Testis (tissue), 3 donors: ENCODE data around the gene FAM131A. TPM values are rescaled to one million over a fixed set of nuclear protein-coding genes. Genes with fewer than 3 reads are reported as not detected.
"Not testable (repeated sequence)": the region's sequence is repeated elsewhere in the genome, so short reads cannot be mapped to it uniquely, and the experiment has no call there.

ENCODE experiments used
- DNase-seq: peaks from one replicate; pipeline ENCODE4 v3.0.0-alpha.2; 2019
- H3K27ac ChIP-seq, 2 donors: fragments of 200-600 bp; sonication (generic); one replicate each; pipeline ENCODE4 v1.5.1; 2019
- H3K27me3 ChIP-seq: fragments of 200-600 bp; sonication (generic); one replicate; pipeline ENCODE4 v1.5.1; 2019
- H3K36me3 ChIP-seq: fragments of 200-600 bp; sonication (generic); one replicate; pipeline ENCODE4 v1.5.1; 2017; ENCODE audit warnings: low read depth; ENCODE audit errors: missing control alignments
- H3K4me1 ChIP-seq: fragments of 200-600 bp; sonication (generic); one replicate; pipeline ENCODE4 v1.5.1; 2019
- H3K4me3 ChIP-seq, 2 donors: fragments of 200-600 bp; sonication (generic); one replicate each; pipeline ENCODE4 v1.5.1; 2017 to 2019
- H3K9me3 ChIP-seq: fragments of 200-600 bp; sonication (generic); one replicate; pipeline ENCODE4 v1.5.1; 2017
- POLR2A ChIP-seq: fragments of 450-650 bp; IDR thresholded peaks from one replicate; pipeline ENCODE4 v1.6.1; 2017; ENCODE audit warnings: antibody characterized with exemption, mild to moderate bottlenecking, moderate library complexity
- WGBS, 2 donors: methylation state at CpG; one replicate each; pipeline ENCODE4 v1.1.5; 2018; 5-methylcytosine and 5-hydroxymethylcytosine counted together
- intact Hi-C: fragments of 100-400 bp; cut with DNase I; formaldehyde crosslinking; loops from one replicate; pipeline ENCODE4 v1.15.1; 2023; ENCODE audit warnings: low total_unique reads
- polyA plus RNA-seq: library from polyadenylated mRNA; stranded (reverse); fragments of 350-450 nt; fragmentation: Illumina TruSeq; extraction: RNeasy Lipid Tissue Mini Kit (QIAGEN cat#74804); gene quantifications from one replicate; pipeline ENCODE4 v1.2.3, GENCODE V29; 2014; ENCODE audit warnings: low read depth, low replicate concordance; ENCODE audit not compliant: insufficient read depth
- total RNA-seq, 2 donors: library from RNA; depleted of rRNA; stranded (reverse); fragments of >200 nt; gene quantifications; one replicate each; pipeline ENCODE4 v1.2.3, GENCODE V29; 2016
- TF ChIP-seq, protein P1 (sequence below), 3 experiments: fragments of 450-650 bp in 2 of 3; fragments of 200-600 bp in 1 of 3; sonication (generic) in 1 of 3; IDR thresholded peaks; one replicate each; pipeline ENCODE4 v1.5.1; 2016 to 2019; ENCODE audit warnings: antibody characterized with exemption in 3 of 3, mild to moderate bottlenecking in 2 of 3, moderate library complexity in 1 of 3

FAM131A gene
- total and polyA plus RNA-seq, 3 donors from 2014 or later, result 28.1 to 77.2 (median 75.9) TPM

DNA sequence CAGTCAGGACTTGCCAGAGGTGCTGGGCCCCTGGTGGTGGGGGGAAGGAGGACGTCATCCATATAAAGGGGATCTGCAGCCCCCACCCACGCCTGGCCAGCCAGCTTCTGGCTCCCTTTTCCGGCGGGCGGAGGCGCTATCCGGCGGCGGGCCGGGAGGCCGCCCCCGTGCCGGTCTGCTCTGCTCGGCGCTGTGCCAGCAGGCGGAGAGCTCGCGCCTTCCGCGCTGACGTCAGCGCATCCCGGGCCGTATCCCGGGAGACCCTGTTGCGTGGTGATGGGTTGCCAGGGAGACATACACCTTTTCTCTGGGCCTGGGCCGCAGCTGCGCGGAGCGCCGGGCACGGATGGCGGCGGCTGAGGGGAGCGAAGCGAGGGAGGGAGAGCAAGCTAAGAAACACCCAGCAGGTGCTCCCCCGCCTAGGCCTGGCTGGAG, 1.1 kb downstream of the FAM131A start:
- intact Hi-C loops, result no loop called here
- no peaks in the 10 kb centered on the region for H3K36me3 ChIP-seq
- peak; percentile 86 for DNase-seq
- peak overlapping the region; percentile 96 to 98 for H3K27ac ChIP-seq
- no peaks in the 10 kb centered on the region for H3K27me3 ChIP-seq
- peaks cover 37% of the 10 kb centered on the region for H3K4me1 ChIP-seq
- no peaks in the 10 kb centered on the region for H3K9me3 ChIP-seq
- WGBS, 2 donors, result 0 to 15% methylated on average over 2 to 36 of the region's 37 CpGs
- H3K4me3 ChIP-seq, result peak overlapping the region; percentile 16 to 47
- TF ChIP-seq POLR2A, result no peak
- TF ChIP-seq, protein P1, sequence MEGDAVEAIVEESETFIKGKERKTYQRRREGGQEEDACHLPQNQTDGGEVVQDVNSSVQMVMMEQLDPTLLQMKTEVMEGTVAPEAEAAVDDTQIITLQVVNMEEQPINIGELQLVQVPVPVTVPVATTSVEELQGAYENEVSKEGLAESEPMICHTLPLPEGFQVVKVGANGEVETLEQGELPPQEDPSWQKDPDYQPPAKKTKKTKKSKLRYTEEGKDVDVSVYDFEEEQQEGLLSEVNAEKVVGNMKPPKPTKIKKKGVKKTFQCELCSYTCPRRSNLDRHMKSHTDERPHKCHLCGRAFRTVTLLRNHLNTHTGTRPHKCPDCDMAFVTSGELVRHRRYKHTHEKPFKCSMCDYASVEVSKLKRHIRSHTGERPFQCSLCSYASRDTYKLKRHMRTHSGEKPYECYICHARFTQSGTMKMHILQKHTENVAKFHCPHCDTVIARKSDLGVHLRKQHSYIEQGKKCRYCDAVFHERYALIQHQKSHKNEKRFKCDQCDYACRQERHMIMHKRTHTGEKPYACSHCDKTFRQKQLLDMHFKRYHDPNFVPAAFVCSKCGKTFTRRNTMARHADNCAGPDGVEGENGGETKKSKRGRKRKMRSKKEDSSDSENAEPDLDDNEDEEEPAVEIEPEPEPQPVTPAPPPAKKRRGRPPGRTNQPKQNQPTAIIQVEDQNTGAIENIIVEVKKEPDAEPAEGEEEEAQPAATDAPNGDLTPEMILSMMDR (IDR thresholded peaks at IDR 0.05), result peak in 2 of 3 experiments; percentile 16 to 18

DNA sequence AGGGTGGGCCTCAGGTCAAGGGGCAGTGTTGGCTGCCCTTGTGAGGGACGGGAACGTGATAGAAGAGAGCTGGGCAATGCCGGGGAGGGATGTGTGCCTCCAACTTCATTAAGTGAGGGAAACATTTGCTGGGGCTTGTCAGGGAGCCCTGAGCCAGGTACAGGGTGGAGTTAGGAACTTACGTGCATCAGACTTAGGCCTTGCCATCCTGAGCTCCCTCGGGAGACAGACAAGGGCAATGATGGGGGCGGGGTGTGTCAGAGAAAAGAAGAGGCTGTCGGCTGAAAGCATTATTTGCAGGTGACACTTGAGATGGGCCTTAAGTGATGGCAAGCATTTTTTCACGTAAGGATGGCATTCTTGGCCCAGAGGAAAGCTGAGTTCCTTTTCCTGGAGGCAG, 1.6 kb downstream of the FAM131A start:
- DNase-seq, result no peak
- TF ChIP-seq POLR2A, result no peak
- TF ChIP-seq, protein P1 (IDR thresholded peaks at IDR 0.05), result no peak
- intact Hi-C loops, result no loop called here
- H3K36me3 ChIP-seq, result no peaks in the 10 kb centered on the region
- 38 to 50% methylated on average over 8 of the region's 8 CpGs for whole genome bisulfite sequencing, 2 donors
- H3K4me1 ChIP-seq, result peaks cover 38% of the 10 kb centered on the region
- no peaks in the 10 kb centered on the region for H3K9me3 ChIP-seq
- no peaks in the 10 kb centered on the region for H3K27me3 ChIP-seq
- peak overlapping the region; percentile 96 to 98 for H3K27ac ChIP-seq
- H3K4me3 ChIP-seq, result peak overlapping the region; percentile 16 to 47

DNA sequence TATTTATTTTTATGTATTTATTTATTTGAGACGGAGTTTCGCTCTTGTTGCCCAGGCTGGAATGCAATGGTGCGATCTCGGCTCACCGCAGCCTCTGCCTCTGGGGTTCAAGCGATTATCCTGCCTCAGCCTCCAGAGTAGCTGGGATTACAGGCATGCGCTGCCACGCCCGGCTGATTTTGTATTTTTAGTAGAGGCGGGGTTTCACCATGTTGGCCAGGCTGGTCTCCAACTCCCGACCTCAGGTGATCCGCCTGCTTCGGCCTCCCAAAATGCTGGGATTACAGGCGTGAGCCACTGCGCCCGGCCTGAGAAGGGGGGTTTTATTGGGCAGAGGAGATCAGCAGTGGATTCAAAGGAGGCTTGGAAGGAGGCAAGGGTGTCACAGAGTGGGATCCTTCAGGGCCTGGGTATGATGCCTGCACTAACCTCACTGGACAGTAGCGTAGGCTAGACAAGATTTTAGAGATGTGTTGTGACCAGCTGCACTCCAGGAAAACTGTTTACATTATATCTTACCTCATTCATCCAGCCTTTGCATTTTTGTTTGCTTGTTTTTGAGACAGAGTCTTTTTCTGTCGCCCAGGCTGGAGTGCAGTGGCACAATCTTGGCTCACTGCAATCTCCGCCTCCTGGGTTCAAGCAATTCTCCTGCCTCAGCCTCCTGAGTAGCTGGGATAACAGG, 2.2 kb downstream of the FAM131A start:
- WGBS, 2 donors, result 88 to 89% methylated on average over 19 of the region's 19 CpGs
- H3K27ac ChIP-seq, H3K9me3 ChIP-seq, H3K27me3 ChIP-seq, H3K4me3 ChIP-seq, DNase-seq, intact Hi-C loops, H3K36me3 ChIP-seq: not testable (repeated sequence)
- peaks cover 38% of the 10 kb centered on the region for H3K4me1 ChIP-seq

DNA sequence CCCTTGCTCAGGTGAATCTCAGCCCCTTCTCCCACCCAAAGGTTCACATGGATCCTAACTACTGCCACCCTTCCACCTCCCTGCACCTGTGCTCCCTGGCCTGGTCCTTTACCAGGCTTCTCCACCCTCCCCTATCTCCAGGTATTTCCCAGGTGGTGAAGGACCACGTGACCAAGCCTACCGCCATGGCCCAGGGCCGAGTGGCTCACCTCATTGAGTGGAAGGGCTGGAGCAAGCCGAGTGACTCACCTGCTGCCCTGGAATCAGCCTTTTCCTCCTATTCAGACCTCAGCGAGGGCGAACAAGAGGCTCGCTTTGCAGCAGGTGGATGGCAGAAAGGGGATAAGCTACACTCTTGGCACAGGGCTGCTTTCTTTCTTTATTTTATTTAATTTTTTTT, 4.5 kb downstream of the FAM131A start:
- no peak overlapping the region for H3K27ac ChIP-seq
- TF ChIP-seq, protein P1 (IDR thresholded peaks at IDR 0.05), result no peak
- TF ChIP-seq POLR2A, result no peak
- intact Hi-C loops, result no loop called here
- no peaks in the 10 kb centered on the region for H3K27me3 ChIP-seq
- no peak overlapping the region for H3K4me3 ChIP-seq
- H3K9me3 ChIP-seq, result no peaks in the 10 kb centered on the region
- DNase-seq, result no peak
- H3K36me3 ChIP-seq, result no peaks in the 10 kb centered on the region
- H3K4me1 ChIP-seq, result peaks cover 43% of the 10 kb centered on the region
- WGBS, 2 donors, result 92 to 95% methylated on average over 7 of the region's 7 CpGs

DNA sequence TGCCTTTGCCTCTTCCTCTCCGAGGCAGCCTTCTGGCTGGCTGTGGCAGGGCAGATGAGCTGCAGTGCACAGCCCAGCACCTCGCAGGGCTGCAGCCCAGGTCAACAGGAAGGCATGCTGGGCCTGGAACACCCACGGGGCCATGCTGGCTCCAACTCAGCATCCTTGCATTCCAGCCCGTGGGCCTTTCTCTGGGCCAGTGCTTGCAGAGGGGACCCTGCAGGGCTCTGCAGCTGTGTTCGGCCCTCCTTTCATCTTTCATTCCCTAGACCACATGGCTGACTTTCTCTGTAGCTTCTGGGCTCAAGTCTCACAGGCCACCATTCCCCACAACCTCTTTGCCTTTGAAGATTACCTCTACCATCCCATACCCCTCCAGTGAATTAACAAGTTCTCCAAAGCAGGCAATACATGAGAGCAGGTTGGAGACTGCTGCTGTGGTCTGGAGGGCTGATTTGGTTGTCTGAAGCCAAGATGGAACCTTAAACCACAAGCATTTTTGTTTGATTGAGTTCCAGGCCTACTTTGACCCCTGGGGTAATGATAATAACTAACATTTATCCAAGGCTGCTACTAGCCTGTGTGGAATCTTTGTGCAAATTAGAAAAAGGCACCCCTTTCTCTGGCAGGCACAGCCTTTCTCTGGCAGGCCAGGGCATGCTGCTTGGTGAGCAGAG, 5.9 kb downstream of the FAM131A start:
- Histone ChIP-seq H3K27me3 (no peaks in the 10 kb centered on the region), H3K9me3 (no peaks in the 10 kb centered on the region), H3K4me3 (no peak overlapping the region), H3K36me3 (no peaks in the 10 kb centered on the region), H3K4me1 (peaks cover 40% of the 10 kb centered on the region), H3K27ac (no peak overlapping the region)
- no peak for DNase-seq
- TF ChIP-seq, protein P1 (IDR thresholded peaks at IDR 0.05), result no peak
- TF ChIP-seq POLR2A, result no peak
- 54 to 58% methylated on average over 5 of the region's 5 CpGs for WGBS, 2 donors
- intact Hi-C loops, result no loop called here
